Right cardiac atrium (tissue), 5 donors: ENCODE data around the gene ALDH5A1. TPM values are rescaled to one million over a fixed set of nuclear protein-coding genes. Genes with fewer than 3 reads are reported as not detected.
A peak's percentile ranks its signal among the peaks of the same experiment; 100 is the strongest.
"Not testable (repeated sequence)": the region's sequence is repeated elsewhere in the genome, so short reads cannot be mapped to it uniquely, and the experiment has no call there.

Experiments used
- ATAC-seq, 2 donors: fragments of 200-7000 bp; cut with Tn5 transposase; one replicate each; pipeline versions ENCODE4 v1.8.0 to v1.9.1; 2020; ENCODE audit warnings: moderate library complexity in 2 of 2, mild to moderate bottlenecking in 1 of 2
- DNase-seq, 3 donors: peaks; one replicate each; pipeline ENCODE4 v3.0.0-alpha.2; 2020
- H3K27ac ChIP-seq: one replicate; pipeline ENCODE4 v1.5.1; 2013; ENCODE audit warnings: mild to moderate bottlenecking, low read length, control low read depth, moderate library complexity
- H3K27me3 ChIP-seq: one replicate; pipeline ENCODE4 v1.6.1; 2013; ENCODE audit not compliant: control insufficient read depth, insufficient read depth
- H3K4me1 ChIP-seq: one replicate; pipeline ENCODE4 v1.6.1; 2013; ENCODE audit warnings: low read length; ENCODE audit not compliant: control insufficient read depth, insufficient read depth
- H3K4me3 ChIP-seq: one replicate; pipeline ENCODE4 v1.5.1; 2013; ENCODE audit warnings: low read length, control low read depth
- H3K9me3 ChIP-seq: one replicate; pipeline ENCODE4 v1.6.1; 2013; ENCODE audit warnings: low read length; ENCODE audit not compliant: control insufficient read depth
- WGBS: extraction: QIAGEN DNeasy Blood & Tissue Kit; methylation state at CpG from one replicate; pipeline ENCODE4 v1.1.7; 2013; 5-methylcytosine and 5-hydroxymethylcytosine counted together
- intact Hi-C, 4 donors: fragments of 100-400 bp; cut with DNase I; formaldehyde crosslinking; loops; one replicate each; pipeline versions ENCODE4 v1.11.0 to v1.14.0; 2022 to 2023
- polyA plus RNA-seq: library from polyadenylated mRNA; stranded (reverse); fragments of 200-250 nt; gene quantifications from one replicate; pipeline ENCODE4 v1.2.3, GENCODE V29; 2013
- total RNA-seq, 4 donors: library from RNA; stranded (reverse); fragmentation: NEBNext Ultra II Directional; extraction: Animal tissue kit (Norgen Biotek cat#: 25700); gene quantifications; one replicate each; pipeline ENCODE4 v1.2.1, GENCODE V29; 2021
- donor health status: healthy with polysubstance abuse.
- donor health status: DM: no; HTN: yes; CAD: no.
- donor health status: DM: no; HTN: no; CAD: no.
- donor health status: DM: no; HTN: yes; CAD: no; lungs with severe emphysema.
- donor health status: DM: yes; HTN: yes; CAD: no.

Gene ALDH5A1
- total and polyA plus RNA-seq, 5 donors = 7.7 to 16.5 (median 13.7) TPM

DNA sequence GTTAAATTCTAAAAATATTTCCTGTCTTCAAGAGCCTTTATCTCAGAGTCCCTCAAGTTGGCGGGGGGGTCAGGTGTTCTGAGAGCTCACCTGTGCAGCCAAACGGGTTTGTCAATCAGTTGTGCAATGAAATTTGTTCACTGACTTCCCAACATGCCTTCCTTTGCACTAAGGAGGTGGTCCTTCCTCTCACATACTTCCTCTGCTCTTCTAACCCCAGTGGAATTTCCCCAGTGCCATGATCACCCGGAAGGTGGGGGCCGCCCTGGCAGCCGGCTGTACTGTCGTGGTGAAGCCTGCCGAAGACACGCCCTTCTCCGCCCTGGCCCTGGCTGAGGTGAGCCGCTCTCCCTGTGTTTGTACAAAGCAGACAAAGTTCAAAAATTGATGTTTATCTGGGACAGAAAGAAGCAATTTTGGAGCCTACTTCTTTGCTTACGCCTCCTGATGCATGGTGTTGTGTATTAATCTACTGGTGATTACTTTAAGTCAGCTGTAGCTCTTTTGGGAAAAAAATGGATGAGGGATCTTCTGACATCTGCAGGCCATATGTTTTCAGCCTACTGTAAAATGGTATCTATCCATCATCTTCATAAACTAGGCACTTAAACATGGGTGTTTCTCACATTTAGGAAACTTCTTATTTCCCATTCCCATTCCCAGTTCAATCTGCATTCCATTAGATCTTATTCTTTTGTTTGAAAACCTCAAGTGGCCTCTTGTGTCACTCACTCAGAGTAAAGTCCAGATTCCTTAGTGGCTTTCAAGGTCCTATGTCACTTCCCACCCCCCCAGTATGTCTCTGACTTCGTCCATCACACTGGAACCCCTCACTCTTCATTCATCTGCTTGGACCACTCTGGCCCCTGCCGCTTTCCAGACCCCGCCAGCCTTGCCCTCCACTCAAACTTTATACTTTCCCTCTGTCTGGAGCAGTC, 10.1 kb downstream of the ALDH5A1 start:
- Histone ChIP-seq H3K4me1 (no peaks in the 10 kb centered on the region), H3K27me3 (no peaks in the 10 kb centered on the region), H3K4me3 (no peak overlapping the region), H3K9me3 (no peaks in the 10 kb centered on the region), H3K27ac (no peak overlapping the region)
- 90% methylated on average over 14 of the region's 14 CpGs for WGBS
- DNase-seq (peak in 1 of 3 donors; percentile 25), ATAC-seq (no peak)
- intact Hi-C loops = no loop called here

DNA sequence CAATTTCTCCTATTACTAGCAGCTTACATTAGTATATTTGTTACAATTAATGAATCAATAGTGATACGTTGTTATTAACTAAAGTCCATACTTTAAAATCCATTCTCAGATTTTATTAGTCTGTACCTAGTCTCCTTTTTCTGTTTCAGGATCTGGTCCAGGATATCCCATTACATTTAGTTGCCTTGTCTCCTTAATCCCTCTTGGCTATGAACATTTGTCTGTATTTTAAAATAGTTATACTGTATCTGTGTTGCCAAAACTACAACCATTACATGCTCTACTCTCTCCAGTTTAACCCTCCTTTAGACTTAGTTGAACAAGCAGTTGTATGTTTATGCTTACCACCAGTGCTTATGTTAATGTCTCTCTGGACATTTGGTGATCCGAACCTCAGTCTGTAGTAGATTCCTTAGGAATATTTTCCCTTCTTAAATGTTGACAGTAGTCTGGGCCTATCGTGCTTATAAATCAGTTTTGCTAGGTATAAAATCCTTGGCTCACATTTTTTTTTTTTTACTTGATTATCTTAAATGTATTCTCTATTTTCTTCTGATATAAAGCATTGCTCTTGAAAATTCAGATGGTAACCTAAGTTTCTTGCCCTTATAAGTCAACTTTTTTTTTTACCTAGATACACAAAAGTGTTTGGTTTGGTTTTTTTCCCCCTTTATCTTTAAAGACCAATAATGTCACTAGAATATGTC, 12.2 kb downstream of the ALDH5A1 start:
- DNase-seq (no peak), ATAC-seq (no peak)
- Histone ChIP-seq H3K4me1 (no peaks in the 10 kb centered on the region), H3K27me3 (no peaks in the 10 kb centered on the region), H3K9me3 (no peaks in the 10 kb centered on the region), H3K4me3 (no peak overlapping the region), H3K27ac (no peak overlapping the region)
- intact Hi-C loops = no loop called here
- WGBS = 95% methylated on average over 3 of the region's 3 CpGs

DNA sequence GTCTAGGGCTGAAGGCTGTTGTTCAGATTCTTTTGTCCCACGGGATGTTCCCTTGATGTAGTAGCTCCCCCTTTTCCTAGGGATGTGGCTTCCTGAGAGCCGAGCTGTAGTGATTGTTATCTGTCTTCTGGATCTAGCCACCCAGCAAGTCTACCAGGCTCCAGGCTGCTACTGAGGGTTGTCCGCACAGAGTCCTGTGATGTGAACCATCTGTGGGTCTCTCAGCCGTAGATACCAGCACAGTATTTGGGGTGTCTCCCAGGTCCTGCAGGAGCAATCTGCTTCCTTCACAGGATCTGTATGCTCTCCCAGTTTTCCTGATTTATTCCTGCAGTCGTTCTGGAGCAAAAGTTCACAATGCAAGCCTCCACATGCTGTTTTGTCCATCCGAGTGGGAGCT, 17.2 kb downstream of the ALDH5A1 start:
- DNase-seq, ATAC-seq, H3K27me3 ChIP-seq, H3K4me3 ChIP-seq, H3K27ac ChIP-seq, H3K9me3 ChIP-seq, intact Hi-C loops, H3K4me1 ChIP-seq: not testable (repeated sequence)
- 67% methylated on average over 6 of the region's 6 CpGs for WGBS

DNA sequence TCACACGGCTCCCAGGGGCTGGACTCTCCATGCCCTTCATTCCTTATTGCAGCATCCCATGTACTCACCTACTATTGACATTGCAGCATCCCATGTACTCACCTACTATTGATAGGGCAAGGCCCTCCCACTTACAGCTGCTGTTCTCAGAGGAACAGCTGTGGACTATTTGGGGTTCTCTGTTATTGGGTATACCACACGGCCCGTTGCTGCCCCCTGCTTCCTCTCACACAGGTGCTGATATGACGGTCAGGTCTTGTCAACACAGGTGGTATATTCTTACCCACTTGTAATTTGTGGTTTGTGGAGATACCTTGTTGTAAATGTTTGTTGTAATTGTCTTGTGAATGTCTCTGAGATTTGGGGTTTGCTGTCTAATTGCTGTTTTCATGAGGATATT, 18.8 kb downstream of the ALDH5A1 start:
- no peak overlapping the region for H3K4me3 ChIP-seq
- no peak overlapping the region for H3K27ac ChIP-seq
- WGBS = 84% methylated on average over 4 of the region's 4 CpGs
- ATAC-seq (no peak), DNase-seq (no peak)
- H3K27me3 ChIP-seq = no peaks in the 10 kb centered on the region
- H3K4me1 ChIP-seq = no peaks in the 10 kb centered on the region
- H3K9me3 ChIP-seq = no peaks in the 10 kb centered on the region
- intact Hi-C loops = no loop called here

DNA sequence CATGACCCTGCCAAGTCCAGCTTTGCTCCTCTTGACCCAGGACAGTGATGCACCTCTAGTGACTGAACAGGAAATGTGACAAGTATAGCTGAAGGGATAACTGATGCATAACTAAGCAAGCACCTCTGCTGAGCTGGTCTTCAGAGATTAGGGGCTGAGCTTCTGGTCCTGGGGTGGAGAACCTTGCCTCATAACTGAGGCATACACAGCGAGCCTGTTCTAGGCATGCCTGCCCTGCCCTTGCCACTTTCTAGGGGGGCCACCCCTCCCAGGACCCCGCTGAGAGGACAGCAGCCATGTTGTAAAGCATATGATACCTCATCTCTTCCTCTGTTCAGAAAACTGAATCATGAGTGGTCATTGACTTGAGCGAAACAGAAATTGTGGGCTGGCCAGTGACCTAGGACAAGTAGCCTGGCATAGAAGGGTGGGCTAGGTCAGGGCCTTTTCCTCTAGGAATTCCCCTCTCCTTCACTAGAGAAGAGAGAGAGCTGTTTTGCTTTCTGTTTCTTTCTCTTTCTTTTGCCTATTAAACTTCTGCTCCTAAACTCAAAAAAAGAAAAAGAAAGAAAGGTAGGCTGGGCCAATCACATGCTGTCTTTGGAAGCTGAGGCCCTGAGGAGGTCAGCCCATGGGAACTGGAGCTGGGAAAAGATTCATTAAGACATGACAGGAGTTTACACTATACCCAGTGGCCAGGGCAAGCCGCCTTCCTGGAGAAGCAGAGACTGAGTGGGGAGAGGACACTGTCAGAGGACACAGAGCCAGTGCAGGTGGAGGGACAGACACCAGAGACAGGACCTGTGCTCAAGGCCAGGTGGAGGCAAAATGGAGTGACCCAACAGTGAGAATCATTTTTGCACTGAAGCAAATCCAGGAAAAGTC, 23.1 kb downstream of the ALDH5A1 start:
- WGBS = 92% methylated on average over 4 of the region's 4 CpGs
- no peaks in the 10 kb centered on the region for H3K27me3 ChIP-seq
- H3K4me1 ChIP-seq = no peaks in the 10 kb centered on the region
- DNase-seq (no peak), ATAC-seq (no peak)
- no peak overlapping the region for H3K27ac ChIP-seq
- H3K9me3 ChIP-seq = no peaks in the 10 kb centered on the region
- intact Hi-C loops = no loop called here
- no peak overlapping the region for H3K4me3 ChIP-seq

DNA sequence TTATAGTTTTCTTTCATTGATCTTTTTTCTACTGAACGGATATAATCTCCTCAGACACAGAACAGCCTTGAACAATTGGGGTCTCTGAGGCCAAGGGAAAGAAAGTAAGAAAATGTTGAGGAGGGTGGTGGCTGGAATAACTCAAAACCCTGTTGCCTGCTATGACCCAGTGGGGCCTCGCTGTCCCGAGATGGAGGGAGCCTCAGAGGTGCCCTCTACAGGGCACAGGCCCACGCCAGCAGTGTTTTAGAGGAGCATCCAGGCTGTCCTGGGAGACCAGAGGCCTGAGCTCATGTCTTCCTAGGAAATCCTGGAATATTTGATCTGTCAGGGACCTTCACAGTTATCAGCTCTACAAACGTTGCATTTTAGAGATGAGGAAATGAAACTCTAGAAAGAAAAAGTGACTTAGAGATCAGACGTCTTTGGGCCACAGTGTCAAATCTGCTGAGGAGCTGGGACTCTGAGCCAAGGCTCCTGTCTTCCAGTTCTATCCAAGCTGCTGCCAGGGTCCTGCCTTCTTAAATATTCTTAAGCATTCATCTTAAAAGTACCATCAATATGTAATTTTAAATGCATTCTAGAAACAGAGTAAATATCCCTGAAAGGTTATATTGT, 26.3 kb downstream of the ALDH5A1 start:
- Histone ChIP-seq H3K27ac (no peak overlapping the region), H3K27me3 (no peaks in the 10 kb centered on the region), H3K4me3 (no peak overlapping the region), H3K9me3 (no peaks in the 10 kb centered on the region), H3K4me1 (no peaks in the 10 kb centered on the region)
- intact Hi-C loops = no loop called here
- WGBS = 37% methylated on average over 6 of the region's 6 CpGs
- peak; percentile 81 to 89 for ATAC-seq
- DNase-seq = peak; percentile 46 to 77 (median 64)

DNA sequence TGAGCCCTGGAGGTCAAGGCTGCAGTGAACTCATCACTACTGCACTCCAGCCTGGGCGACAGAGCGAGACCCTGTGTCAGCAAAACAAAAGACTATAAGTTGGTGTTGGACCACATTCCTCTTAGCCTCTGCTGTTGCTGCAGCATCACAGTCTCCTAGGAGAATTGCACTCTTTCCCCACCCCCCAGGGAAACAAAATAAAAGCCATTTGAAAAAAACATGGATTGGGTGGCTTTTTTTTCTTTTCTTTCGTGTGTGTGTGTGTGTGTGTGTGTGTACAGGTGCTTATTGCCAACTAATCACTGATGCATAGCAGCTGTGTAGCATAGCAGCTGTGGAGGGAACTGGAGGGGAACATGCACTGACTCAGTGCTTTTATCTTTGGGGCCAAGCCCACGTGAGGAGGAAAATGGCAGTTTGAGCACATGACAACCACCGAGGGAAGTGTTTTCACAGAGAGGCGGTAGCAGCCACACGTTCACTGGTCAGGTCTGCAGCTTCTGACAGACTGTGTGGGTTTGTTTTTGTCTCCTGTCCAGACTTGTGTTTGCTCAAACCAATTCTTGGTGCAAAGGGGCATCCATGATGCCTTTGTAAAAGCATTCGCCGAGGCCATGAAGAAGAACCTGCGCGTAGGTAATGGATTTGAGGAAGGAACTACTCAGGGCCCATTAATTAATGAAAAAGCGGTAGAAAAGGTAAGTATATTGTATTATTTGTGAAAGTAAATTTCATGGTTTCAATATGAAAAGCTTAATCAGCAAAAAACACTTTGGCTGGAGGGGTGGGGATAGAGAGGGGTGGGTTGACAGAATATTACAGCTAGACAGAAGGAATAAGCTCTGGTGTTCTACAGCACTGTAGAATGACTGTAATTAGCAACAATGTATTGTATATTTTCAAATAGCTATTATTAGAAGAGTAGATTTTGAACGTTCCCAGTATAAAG, 27.7 kb downstream of the ALDH5A1 start:
- Histone ChIP-seq H3K9me3 (no peaks in the 10 kb centered on the region), H3K27ac (no peak overlapping the region), H3K4me3 (no peak overlapping the region), H3K4me1 (no peaks in the 10 kb centered on the region), H3K27me3 (no peaks in the 10 kb centered on the region)
- 80% methylated on average over 13 of the region's 13 CpGs for WGBS
- intact Hi-C loops = no loop called here
- ATAC-seq (no peak), DNase-seq (no peak)

DNA sequence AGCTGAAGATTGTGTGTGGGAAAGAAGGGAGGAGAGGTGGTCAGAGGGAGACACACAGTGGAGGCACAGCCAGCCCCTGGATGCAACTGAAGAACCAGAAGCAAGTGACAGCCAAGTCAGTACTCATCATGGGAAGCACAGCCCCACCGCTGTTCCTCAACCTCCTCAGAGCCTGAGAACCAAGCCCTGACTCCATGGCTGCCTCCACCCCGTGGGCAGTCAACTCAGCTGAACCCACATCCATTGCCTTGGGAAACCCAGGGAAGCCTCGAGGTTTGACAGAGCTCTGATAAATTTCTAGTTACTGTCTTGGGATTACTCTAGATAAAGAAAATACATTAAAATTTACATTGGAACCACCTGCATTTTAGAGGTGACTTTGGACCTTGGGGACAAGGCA, 29.6 kb downstream of the ALDH5A1 start:
- Histone ChIP-seq H3K4me3 (no peak overlapping the region), H3K9me3 (no peaks in the 10 kb centered on the region), H3K4me1 (no peaks in the 10 kb centered on the region), H3K27ac (no peak overlapping the region), H3K27me3 (no peaks in the 10 kb centered on the region)
- ATAC-seq (no peak), DNase-seq (no peak)
- WGBS = 67% methylated on average over 3 of the region's 3 CpGs
- intact Hi-C loops = no loop called here

DNA sequence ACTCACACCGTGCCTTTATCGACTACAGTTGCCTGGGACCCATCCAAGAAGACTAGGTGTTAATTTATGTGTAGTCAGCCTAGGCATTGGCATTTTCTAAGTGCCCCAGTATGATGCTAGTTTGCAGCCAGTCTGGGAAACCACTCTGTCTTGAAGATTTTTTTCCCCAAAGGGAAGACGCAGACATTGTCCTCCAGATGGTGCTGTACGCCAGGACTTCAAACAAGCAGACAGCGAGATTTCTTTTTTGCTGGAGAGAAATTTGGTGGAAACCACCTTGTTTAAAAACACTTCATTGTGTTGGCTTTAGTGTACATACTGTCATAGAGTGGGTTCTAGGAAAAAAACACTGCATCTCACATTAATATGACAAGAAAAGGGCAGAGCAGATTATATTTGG, 30.0 kb downstream of the ALDH5A1 start:
- Histone ChIP-seq H3K27me3 (no peaks in the 10 kb centered on the region), H3K4me3 (no peak overlapping the region), H3K27ac (no peak overlapping the region), H3K4me1 (no peaks in the 10 kb centered on the region), H3K9me3 (no peaks in the 10 kb centered on the region)
- ATAC-seq = no peak
- intact Hi-C loops = no loop called here
- 53% methylated on average over 5 of the region's 5 CpGs for WGBS
- no peak for DNase-seq

DNA sequence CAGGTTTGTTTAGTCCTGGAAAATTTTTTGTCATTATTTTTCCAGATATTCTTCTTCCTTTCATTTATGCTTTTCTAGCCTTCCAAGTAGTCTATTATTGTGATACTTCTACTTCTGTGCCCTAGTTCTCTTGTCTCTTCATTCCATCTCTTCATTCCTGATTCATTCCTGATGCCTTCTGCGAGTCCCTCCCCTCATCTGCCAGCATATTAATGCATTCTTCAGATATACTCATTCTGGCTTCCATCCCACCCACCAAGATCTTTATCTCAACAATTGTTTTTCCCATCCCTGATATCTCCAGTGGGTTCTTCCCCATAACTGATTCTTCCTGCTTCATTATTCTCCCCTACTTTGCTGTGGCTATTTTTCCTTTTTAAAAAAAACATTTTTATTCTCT, 35.2 kb downstream of the ALDH5A1 start:
- Histone ChIP-seq H3K27ac (no peak overlapping the region), H3K27me3 (no peaks in the 10 kb centered on the region), H3K9me3 (no peaks in the 10 kb centered on the region), H3K4me3 (no peak overlapping the region), H3K4me1 (no peaks in the 10 kb centered on the region)
- ATAC-seq (no peak), DNase-seq (no peak)
- 68% methylated on average over 1 of the region's 1 CpG for WGBS
- intact Hi-C loops = no loop called here
